Amygdala (tissue), 56 donors: ENCODE results near the gene DRICH1.
"Not testable (repeated sequence)": the region's sequence is repeated elsewhere in the genome, so short reads cannot be mapped to it uniquely, and the experiment has no call there.

Experiments
- DNase-seq, 56 donors: peaks; one replicate each; lab custom pipeline; 2025; lab: John Stamatoyannopoulos, UW

DRICH1 gene

DNA sequence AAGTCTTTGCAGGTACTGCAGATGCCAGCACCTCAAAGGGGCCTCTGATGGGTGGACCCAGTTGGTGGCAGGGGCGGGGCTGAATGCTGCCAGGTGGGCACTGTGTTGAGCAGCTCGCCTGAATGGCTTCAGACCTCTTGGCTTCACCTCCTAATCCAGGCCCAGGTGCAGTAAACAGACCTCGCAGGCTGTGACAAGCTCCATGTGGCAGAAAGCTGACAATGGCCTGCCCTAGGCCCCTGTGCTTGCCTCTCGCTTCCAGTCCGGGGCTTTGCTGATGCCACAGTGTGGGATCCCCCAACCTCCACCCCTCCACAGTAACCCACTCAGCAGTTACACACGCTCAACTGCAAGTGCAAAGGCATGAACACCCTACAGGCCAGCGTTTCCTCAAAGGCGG, 61.4 kb downstream of the DRICH1 start:
- DNase-seq: no peak

DNA sequence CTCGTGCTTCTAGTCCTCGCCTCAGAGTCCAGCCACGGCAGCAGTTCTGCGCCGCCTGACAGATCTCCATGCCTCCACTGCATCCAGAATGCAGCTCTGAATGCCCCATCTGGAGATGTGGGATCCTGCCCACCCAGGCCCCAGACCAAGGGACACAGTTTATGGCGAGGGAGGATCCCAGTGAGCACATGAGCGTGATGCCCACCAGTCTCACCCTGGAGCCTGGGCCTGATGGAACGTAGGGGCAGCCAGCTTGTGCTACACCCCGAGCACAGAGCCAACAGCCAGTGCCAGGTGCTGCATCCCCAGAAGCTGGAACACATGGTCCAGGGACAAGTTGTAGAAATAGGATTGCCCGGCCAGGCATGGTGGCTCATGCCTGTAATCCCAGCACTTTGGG, 62.4 kb downstream of the DRICH1 start:
- no peak for DNase-seq

- DNase-seq: no peak
Measured at GRCh38 chr22:23569291-23569690, 62.8 kb downstream of the DRICH1 start.

DNA sequence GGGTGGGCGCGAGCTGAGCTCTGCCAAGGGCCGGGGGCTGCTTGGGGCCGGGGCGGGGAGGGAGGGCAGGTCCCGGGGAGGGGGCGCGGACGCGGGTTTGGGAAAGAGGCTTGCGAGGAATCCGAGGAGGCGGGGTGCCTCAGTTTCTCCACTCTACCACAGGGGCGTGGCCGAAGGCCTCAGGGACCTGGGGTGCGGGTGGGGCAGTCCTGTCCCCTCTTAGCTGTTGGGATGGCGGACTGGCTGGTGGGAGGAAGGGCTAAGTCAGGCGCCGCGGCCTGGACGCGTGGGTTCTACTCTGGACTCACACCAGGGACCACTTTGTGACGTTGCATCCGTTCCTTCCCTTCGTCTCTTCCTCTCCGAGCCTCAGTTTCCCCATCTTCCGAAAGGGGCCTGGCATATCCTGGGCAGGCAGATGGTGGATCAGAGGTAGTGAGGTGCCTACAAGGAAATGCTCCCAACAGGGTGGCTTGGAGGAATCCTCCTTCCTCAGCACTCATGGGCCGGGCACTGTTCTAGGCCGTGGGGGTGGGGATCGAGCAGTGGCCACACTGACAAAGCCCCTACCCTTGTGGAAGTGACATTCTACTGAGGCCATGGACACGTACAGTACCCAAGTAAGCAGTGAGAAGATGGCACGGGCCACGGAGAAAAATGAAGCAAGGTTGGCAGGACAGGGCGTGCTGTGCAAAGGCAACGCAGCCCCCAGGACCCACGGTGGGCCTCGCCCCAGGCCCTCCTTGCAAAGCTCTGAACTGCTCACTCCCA, 65.2 kb downstream of the DRICH1 start:
- peak in 1 of 56 donors; percentile 50 for DNase-seq

- peak in 3 of 56 donors; percentile 13 to 62 (median 22) for DNase-seq
Measured at GRCh38 chr22:23565915-23566704, 66.0 kb downstream of the DRICH1 start.

DNA sequence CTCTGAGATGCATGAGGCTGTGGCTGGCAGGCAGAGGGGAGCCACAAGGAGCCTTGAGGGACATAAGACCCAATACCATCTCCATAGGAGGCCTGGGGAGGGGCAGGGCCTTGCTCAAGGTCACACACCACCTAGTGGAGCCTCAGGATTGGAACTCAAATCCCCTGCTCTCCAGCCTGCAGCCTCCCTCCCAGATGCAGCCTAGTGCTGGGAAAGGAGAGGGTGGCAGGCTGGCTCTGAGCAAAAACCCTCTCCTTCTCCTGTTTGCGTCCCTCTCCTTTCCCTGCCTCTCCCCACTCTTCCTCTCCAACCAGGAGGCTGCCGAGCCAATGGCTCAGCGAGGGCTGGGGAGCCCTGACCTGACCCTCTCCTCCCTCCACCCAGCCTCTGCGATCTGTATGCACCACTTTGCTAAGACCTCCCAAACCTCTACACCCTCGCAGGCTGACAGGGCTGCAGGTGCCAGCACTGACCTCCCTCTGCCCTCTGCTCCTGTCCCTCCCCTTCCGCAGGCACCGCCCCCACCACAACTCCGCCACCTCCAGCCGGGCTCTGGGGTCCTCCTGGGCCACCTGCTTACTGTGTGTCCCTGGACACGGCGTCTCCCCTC, 66.7 kb downstream of the DRICH1 start:
- peak in 1 of 56 donors; percentile 0 for DNase-seq

DNA sequence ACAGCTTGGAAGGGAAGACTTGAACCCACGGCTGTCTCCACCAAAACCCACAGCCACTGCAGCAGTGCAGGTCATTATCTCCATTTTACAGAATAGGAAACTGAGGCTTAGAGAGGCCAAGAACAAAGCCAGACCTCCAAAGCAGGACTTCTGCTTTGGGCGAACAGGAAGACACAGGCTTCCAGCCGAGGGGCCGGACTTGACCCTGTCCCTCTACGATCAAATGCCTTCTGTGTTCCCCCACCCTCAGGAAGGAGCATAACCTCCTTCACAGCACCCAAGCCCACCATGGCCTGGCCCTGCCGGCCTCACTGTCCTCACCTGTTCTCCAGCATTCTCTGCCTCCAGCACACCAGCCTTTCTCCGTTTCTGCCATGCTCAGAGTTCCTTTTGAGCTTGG, 67.8 kb downstream of the DRICH1 start:
- no peak for DNase-seq

DNA sequence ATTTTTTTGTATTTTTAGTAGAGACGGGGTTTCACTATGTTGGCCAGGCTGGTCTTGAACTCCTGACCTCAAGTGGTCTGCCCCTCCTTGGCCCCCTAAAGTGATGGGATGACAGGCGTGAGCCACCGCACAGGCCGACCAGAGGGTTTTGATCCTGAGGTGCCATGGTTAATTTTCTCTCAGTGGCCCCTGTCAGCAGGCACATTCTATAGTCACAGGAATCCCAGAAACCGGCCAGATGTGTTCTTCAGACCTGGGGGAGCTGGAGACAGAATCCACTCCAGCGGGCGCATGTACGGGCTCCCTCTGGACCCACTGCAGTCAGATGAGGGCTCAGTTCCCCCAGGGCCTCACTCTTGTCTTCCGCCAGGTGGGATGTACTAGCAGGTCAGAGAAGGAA, 69.0 kb downstream of the DRICH1 start:
- no peak for DNase-seq

DNA sequence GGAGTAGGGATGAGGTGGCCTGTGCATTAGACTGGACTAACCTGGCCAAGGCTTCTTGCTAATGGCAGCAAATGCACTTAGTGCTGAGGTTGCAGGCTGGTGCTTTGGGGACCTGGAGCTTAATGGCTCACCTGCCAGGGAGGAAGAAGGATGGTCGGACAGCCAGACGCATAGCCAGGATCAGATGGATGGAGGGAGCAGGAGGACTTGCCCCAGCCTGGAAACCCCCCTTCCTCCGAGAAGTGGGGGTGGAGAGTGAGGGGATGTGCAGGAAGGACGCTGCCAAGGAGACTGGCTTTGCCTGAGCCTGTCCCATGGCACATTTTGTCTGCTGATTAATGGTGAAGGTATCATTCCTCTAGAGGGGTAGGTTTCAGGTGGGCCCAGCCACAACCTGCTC, 69.9 kb downstream of the DRICH1 start:
- no peak for DNase-seq

DNA sequence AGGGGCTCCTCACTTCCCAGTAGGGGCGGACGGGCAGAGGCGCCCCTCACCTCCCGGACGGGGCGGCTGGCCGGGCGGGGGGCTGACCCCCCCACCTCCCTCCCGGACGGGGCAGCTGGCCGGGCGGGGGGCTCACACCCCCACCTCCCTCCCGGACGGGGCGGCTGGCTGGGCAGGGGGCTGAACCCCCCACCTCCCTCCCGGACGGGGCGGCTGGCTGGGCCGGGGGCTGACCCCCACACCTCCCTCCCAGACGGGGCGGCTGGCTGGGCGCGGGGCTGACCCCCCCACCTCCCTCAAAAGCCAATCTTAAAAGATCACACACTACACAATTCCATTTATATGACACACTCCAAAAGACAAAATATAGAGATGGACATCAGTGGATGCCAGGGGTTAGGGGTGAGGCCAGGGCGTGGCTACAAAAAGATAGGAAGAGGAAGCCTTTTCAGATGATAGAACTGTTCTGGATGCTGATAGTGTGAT, 71.1 kb downstream of the DRICH1 start:
- DNase-seq: not testable (repeated sequence)

DNA sequence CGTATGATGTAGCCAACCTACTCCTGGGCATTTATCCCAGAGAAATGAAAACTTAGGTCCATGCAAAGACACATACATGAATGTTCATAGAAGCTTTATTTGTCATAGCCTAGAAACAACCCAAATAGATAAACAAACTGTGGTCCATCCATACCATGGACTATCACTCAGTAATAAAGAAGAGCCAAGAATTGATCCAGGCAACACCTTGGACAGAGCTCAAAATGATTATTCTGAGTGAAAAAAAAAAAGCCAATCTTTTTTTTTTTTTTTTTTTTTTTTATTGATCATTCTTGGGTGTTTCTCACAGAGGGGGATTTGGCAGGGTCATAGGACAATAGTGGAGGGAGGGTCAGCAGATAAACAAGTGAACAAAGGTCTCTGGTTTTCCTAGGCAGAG, 71.9 kb downstream of the DRICH1 start:
- DNase-seq: not testable (repeated sequence)
